GM23338 (cell line): ENCODE data around the gene NEK7. TPM values are rescaled to one million over a fixed set of nuclear protein-coding genes. Genes with fewer than 3 reads are reported as not detected.

ENCODE experiments used
- ATAC-seq: fragments of 200-7000 bp; cut with Tn5 transposase; 3 replicates; pipeline ENCODE4 v1.9.1; 2020
- DNase-seq: peaks from one replicate; pipeline ENCODE4 v3.0.0-alpha.2; 2015; ENCODE audit warnings: low spot score
- H2AFZ ChIP-seq: fragments of 200-600 bp; sonication (generic); 2 replicates; pipeline ENCODE4 v1.8.0; 2016; ENCODE audit warnings: antibody characterized with exemption, mild to moderate bottlenecking, moderate library complexity
- H3F3A ChIP-seq: fragments of 200-600 bp; sonication (generic); replicated peaks from 2 replicates; pipeline ENCODE4 v1.8.0; 2017; ENCODE audit warnings: antibody characterized with exemption, mixed run types, low read depth
- H3K27ac ChIP-seq: fragments of 200-600 bp; sonication (generic); 2 replicates; pipeline ENCODE4 v1.6.1; 2016; ENCODE audit warnings: low read depth
- H3K27me3 ChIP-seq: fragments of 200-600 bp; sonication (generic); 2 replicates; pipeline ENCODE4 v1.8.0; 2016; ENCODE audit warnings: mild to moderate bottlenecking, mixed run types, moderate library complexity; ENCODE audit not compliant: insufficient read depth
- H3K36me3 ChIP-seq: fragments of 200-600 bp; sonication (generic); 2 replicates; pipeline ENCODE4 v1.8.0; 2016; ENCODE audit warnings: mild to moderate bottlenecking; ENCODE audit not compliant: insufficient read depth
- H3K4me1 ChIP-seq: fragments of 200-600 bp; sonication (generic); 2 replicates; pipeline ENCODE4 v1.8.0; 2016; ENCODE audit warnings: mild to moderate bottlenecking, moderate library complexity; ENCODE audit not compliant: insufficient read depth
- H3K4me2 ChIP-seq: fragments of 200-600 bp; sonication (generic); 2 replicates; pipeline ENCODE4 v1.7.1; 2017; ENCODE audit warnings: mixed run types
- H3K4me3 ChIP-seq: fragments of 200-600 bp; sonication (generic); 2 replicates; pipeline ENCODE4 v1.6.1; 2016; ENCODE audit warnings: mixed run types
- H3K79me2 ChIP-seq: fragments of 200-600 bp; sonication (generic); replicated peaks from 2 replicates; pipeline ENCODE4 v1.8.0; 2017; ENCODE audit warnings: mild to moderate bottlenecking; ENCODE audit not compliant: insufficient read depth
- H3K9me2 ChIP-seq: fragments of 200-600 bp; sonication (generic); 2 replicates; pipeline ENCODE4 v1.8.0; 2017; ENCODE audit not compliant: insufficient read depth
- H4K20me1 ChIP-seq: fragments of 200-600 bp; sonication (generic); replicated peaks from 2 replicates; pipeline ENCODE4 v1.8.0; 2017; ENCODE audit warnings: mild to moderate bottlenecking; ENCODE audit not compliant: insufficient read depth
- H3K27ac Mint-ChIP-seq: 2 replicates; pipeline ENCODE4 v1.8.0; 2020; ENCODE audit warnings: inconsistent platforms, mild to moderate bottlenecking, moderate library complexity, mixed read lengths
- H3K27me3 Mint-ChIP-seq: 3 replicates; pipeline ENCODE4 v1.8.0; 2022; ENCODE audit warnings: low read depth, mild to moderate bottlenecking, moderate library complexity, mixed read lengths, inconsistent platforms; ENCODE audit not compliant: insufficient read depth, poor library complexity
- H3K36me3 Mint-ChIP-seq: 3 replicates; pipeline ENCODE4 v1.8.0; 2021; ENCODE audit warnings: low read depth, mild to moderate bottlenecking, inconsistent platforms, moderate library complexity, mixed read lengths
- H3K4me1 Mint-ChIP-seq: 3 replicates; pipeline ENCODE4 v1.8.0; 2020; ENCODE audit warnings: mild to moderate bottlenecking, inconsistent platforms, mixed read lengths
- H3K4me3 Mint-ChIP-seq: 3 replicates; pipeline ENCODE4 v1.8.0; 2021; ENCODE audit warnings: moderate library complexity, mild to moderate bottlenecking, inconsistent platforms, mixed read lengths
- H3K9me3 Mint-ChIP-seq: 3 replicates; pipeline ENCODE4 v1.8.0; 2020; ENCODE audit warnings: moderate library complexity, mild to moderate bottlenecking, inconsistent platforms, mixed read lengths
- CREB1 ChIP-seq: fragments of 250-450 bp; sonication (Bioruptor Pico); IDR thresholded peaks from 2 replicates; pipeline ENCODE4 v1.5.0; 2020; ENCODE audit warnings: low read depth, mild to moderate bottlenecking, moderate library complexity
- CTCF ChIP-seq, 2 experiments: fragments of 200-600 bp in 1 of 2; sonication (generic) in 1 of 2; conservative IDR thresholded peaks; 2 replicates each; pipeline versions ENCODE4 v1.5.1 to v1.6.1; 2016 to 2017; ENCODE audit warnings: antibody characterized with exemption in 2 of 2, low read depth in 2 of 2, mild to moderate bottlenecking in 2 of 2, moderate library complexity in 1 of 2
- EZH2 ChIP-seq: fragments of 200-600 bp; sonication (generic); IDR thresholded peaks from one replicate; pipeline ENCODE4 v1.8.0; 2017; ENCODE audit warnings: antibody characterized with exemption, mild to moderate bottlenecking, low read depth; ENCODE audit not compliant: unreplicated experiment
- EZH2phosphoT487 ChIP-seq: fragments of 200-600 bp; sonication (generic); IDR thresholded peaks from one replicate; pipeline ENCODE4 v1.8.1; 2018; ENCODE audit warnings: antibody characterized with exemption; ENCODE audit not compliant: unreplicated experiment
- JUNB ChIP-seq: IDR thresholded peaks from one replicate; pipeline ENCODE4 v1.6.1; 2016; ENCODE audit warnings: antibody characterized with exemption; ENCODE audit not compliant: unreplicated experiment
- NANOG ChIP-seq: IDR thresholded peaks from 2 replicates; pipeline ENCODE4 v1.6.1; 2016; ENCODE audit warnings: antibody characterized with exemption, borderline replicate concordance
- POLR2AphosphoS5 ChIP-seq: IDR thresholded peaks from 2 replicates; pipeline ENCODE4 v1.6.1; 2016; ENCODE audit warnings: antibody characterized with exemption, low read depth
- STAT1 ChIP-seq: IDR thresholded peaks from one replicate; pipeline ENCODE4 v1.6.1; 2016; ENCODE audit warnings: antibody characterized with exemption; ENCODE audit not compliant: unreplicated experiment
- ZNF114 ChIP-seq: fragments of 250-450 bp; sonication (Bioruptor Pico); IDR thresholded peaks from 2 replicates; pipeline ENCODE4 v1.5.0; 2020; ENCODE audit warnings: mild to moderate bottlenecking, moderate library complexity
- ZNF331 ChIP-seq: fragments of 250-450 bp; sonication (Bioruptor Pico); IDR thresholded peaks from 2 replicates; pipeline ENCODE4 v1.5.0; 2020; ENCODE audit warnings: low read depth, mild to moderate bottlenecking, moderate library complexity
- ZNF462 ChIP-seq: fragments of 250-450 bp; sonication (Bioruptor Pico); IDR thresholded peaks from 2 replicates; pipeline ENCODE4 v1.5.0; 2020; ENCODE audit warnings: mild to moderate bottlenecking, moderate library complexity
- polyA plus RNA-seq: library from polyadenylated mRNA; unstranded; fragments of >200 nt; fragmentation: Nextera tagmentation; extraction: Ambion mirVana; gene quantifications from 2 replicates; pipeline ENCODE4 v1.2.1, GENCODE V29; 2016
- total RNA-seq: library from RNA; depleted of rRNA; stranded (reverse); fragments of >200 nt; shearing (Covaris generic); gene quantifications from 2 replicates; pipeline ENCODE4 v1.2.3, GENCODE V29; 2014
- TF ChIP-seq, protein P1 (sequence below): IDR thresholded peaks from 2 replicates; pipeline ENCODE4 v1.6.1; 2016; ENCODE audit warnings: antibody characterized with exemption
- TF ChIP-seq, protein P2 (sequence below): IDR thresholded peaks from one replicate; pipeline ENCODE4 v1.6.1; 2018; ENCODE audit warnings: antibody characterized with exemption; ENCODE audit not compliant: unreplicated experiment

Gene NEK7
- total and polyA plus RNA-seq, 2 experiments from 2014 or later: 4.8 to 15.3 TPM

GRCh38 chr1:198166900-198167299, 10.1 kb downstream of the NEK7 start:
- Mint-ChIP-seq H3K36me3 (no peaks in the 10 kb centered on the region), H3K27ac (no peak overlapping the region), H3K4me3 (no peak overlapping the region), H3K27me3 (no peaks in the 10 kb centered on the region), H3K9me3 (no peaks in the 10 kb centered on the region), H3K4me1 (peaks cover 54% of the 10 kb centered on the region)
- DNase-seq (no peak), ATAC-seq (no peak)
- Histone ChIP-seq H3K27me3 (no peaks in the 10 kb centered on the region), H2AFZ (no peak overlapping the region), H3K4me3 (no peak overlapping the region), H3K79me2 (peaks cover 100% of the 10 kb centered on the region), H3K36me3 (no peaks in the 10 kb centered on the region), H3K9me2 (no peaks in the 10 kb centered on the region), H3K27ac (no peak overlapping the region), H4K20me1 (no peaks in the 10 kb centered on the region), H3K4me1 (peaks cover 24% of the 10 kb centered on the region), H3K4me2 (no peak overlapping the region), H3F3A (no peaks in the 10 kb centered on the region)
- TF ChIP-seq CTCF (conservative IDR thresholded peaks at IDR 0.05; ENCODE audit: low read depth in 2 of 2) (no peak), STAT1 (no peak), POLR2AphosphoS5 (no peak), CREB1 (CRISPR knock-in tag) (no peak), ZNF331 (no peak), EZH2phosphoT487 (no peak), JUNB (no peak), EZH2 (no peak), ZNF114 (no peak), NANOG (no peak), ZNF462 (no peak)
- TF ChIP-seq, protein P1, sequence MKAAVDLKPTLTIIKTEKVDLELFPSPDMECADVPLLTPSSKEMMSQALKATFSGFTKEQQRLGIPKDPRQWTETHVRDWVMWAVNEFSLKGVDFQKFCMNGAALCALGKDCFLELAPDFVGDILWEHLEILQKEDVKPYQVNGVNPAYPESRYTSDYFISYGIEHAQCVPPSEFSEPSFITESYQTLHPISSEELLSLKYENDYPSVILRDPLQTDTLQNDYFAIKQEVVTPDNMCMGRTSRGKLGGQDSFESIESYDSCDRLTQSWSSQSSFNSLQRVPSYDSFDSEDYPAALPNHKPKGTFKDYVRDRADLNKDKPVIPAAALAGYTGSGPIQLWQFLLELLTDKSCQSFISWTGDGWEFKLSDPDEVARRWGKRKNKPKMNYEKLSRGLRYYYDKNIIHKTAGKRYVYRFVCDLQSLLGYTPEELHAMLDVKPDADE: no peak
- TF ChIP-seq, protein P2, sequence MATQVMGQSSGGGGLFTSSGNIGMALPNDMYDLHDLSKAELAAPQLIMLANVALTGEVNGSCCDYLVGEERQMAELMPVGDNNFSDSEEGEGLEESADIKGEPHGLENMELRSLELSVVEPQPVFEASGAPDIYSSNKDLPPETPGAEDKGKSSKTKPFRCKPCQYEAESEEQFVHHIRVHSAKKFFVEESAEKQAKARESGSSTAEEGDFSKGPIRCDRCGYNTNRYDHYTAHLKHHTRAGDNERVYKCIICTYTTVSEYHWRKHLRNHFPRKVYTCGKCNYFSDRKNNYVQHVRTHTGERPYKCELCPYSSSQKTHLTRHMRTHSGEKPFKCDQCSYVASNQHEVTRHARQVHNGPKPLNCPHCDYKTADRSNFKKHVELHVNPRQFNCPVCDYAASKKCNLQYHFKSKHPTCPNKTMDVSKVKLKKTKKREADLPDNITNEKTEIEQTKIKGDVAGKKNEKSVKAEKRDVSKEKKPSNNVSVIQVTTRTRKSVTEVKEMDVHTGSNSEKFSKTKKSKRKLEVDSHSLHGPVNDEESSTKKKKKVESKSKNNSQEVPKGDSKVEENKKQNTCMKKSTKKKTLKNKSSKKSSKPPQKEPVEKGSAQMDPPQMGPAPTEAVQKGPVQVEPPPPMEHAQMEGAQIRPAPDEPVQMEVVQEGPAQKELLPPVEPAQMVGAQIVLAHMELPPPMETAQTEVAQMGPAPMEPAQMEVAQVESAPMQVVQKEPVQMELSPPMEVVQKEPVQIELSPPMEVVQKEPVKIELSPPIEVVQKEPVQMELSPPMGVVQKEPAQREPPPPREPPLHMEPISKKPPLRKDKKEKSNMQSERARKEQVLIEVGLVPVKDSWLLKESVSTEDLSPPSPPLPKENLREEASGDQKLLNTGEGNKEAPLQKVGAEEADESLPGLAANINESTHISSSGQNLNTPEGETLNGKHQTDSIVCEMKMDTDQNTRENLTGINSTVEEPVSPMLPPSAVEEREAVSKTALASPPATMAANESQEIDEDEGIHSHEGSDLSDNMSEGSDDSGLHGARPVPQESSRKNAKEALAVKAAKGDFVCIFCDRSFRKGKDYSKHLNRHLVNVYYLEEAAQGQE: no peak
